Retina (tissue), 1 donor: ENCODE measurements around the gene AVP.

Experiments used
- DNase-seq: peaks from one replicate; pipeline ENCODE4 v3.0.0-alpha.2; 2016

The AVP gene

DNA sequence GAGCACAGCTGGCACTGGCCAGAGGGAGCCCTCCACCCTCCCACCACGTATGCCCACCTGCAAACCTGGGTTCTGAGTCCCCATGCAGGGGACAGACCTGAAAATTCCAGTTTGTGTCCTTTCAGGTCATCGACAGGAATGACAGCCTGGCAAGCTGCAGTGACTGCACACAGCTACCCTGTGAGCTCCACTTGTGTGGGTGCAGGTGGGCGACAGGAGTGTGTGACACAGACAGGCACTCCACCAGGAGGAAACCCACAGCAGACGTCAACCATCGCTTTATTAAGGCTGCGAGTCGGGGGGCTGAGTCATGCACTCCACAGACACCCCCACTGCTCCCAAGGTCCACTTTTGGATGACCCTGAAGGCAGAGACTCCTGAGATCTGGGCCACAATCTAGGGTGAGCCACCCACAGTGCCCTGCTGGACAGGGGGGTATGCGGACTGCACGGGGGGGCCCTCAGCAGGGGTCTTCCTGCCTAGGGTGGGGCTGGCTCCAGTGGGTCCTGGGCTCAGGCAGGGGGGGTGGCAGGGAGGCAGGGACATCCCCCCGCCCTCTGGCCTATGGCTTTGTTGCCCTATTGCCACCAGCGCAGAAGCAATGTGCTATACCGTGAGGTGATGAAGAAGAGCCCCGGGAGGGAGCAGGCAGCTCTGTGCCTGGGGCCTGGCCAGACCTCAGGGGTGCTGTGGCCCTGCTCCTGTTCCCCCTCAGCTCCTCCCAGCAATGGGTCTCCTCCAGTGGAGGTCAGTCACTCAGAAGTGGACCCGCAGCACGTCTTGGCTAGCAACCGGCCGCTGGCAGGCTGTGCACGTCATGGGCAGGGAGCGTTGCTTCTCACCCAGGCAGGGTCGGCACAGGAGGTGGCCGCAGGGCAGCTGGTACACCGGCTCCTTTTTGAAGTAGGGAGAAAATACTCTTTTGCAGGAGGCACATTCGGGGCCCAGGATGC is 25.1 kb upstream of the AVP start:
- no peak for DNase-seq

DNA sequence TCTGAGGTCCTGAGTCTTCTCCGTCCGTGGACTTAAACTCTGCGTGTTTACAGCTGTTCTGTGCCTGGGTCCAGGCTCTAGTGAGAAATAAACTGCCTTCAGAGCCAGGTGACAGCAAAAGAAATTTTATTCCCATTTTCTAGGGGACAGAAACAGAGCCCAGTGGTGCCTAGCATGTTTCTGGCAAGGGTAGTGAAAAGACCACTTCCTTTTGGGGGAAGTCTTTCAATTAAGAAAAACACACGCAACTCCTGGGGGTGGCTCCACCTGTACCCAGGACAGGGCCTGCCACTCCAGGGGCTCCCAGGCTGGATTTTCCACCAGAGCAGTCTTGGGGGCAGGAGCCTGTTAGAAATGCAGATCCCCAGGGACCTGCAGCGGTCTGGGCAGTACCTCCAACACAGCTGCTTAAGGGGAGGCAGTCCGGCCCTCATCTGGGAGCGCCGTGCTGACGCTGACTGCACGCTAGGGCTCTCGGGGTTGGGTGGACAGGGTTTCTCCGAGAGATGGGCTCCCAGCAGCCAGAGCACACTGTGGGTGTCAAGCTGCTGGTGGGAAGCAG is 23.0 kb upstream of the AVP start:
- no peak for DNase-seq

DNA sequence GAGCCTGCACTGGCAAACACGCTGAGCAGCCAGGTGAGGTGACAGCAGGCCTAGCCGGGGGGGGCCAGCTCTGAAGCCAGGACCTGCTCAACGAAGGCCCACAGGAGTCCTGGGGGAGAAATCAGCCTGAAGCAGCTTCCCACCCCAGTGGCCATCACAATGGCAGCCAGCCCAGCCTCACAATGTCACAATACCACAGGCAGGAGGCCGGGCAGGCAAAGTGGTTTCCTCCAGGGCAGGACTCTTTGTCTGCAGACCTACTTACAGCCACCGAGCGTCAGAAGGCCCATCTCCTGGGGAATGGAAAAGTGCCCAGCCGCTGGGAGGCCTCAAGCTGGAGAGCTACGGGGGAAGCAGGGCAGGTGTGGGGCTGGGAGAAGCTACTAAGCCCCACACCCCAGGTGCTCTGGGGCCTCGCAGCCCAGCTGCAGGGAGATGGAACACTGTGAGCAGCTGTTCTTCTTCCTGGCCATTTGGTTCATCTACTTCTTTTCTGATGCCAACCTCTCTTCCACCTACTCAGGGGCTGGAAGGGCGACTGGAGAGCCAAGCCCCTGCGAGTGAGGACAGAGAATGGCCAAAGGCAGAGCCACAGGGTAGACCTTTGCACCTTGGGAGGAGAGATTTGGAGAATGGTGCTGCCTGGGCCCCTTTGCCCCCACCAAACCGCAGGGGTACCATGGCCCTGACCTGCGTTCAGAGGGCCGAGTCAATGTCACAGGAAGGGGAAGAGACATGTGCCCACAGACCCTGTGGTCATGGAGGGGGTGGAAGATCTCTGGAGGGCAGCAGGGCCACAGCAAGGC is 22.3 kb upstream of the AVP start:
- DNase-seq: peak; percentile 48

DNA sequence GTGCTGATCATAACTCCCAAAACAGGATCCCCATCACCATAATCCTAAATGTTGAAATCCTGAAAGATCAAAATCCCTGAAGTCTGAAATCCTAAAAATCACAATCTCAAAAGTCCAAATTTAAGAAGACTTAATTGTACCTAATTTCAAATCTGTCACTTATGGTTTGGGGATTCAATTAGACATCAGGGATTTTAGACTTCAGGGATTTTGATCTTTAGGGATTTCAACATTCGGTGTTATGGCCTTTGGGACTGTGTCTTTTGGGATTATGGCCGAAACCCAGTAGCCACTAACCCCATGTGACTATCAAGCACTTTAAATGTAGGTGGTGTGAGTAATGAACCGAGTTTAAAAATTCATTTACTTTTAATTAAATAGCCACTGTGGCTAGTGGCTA is 21.7 kb upstream of the AVP start:
- no peak for DNase-seq

DNA sequence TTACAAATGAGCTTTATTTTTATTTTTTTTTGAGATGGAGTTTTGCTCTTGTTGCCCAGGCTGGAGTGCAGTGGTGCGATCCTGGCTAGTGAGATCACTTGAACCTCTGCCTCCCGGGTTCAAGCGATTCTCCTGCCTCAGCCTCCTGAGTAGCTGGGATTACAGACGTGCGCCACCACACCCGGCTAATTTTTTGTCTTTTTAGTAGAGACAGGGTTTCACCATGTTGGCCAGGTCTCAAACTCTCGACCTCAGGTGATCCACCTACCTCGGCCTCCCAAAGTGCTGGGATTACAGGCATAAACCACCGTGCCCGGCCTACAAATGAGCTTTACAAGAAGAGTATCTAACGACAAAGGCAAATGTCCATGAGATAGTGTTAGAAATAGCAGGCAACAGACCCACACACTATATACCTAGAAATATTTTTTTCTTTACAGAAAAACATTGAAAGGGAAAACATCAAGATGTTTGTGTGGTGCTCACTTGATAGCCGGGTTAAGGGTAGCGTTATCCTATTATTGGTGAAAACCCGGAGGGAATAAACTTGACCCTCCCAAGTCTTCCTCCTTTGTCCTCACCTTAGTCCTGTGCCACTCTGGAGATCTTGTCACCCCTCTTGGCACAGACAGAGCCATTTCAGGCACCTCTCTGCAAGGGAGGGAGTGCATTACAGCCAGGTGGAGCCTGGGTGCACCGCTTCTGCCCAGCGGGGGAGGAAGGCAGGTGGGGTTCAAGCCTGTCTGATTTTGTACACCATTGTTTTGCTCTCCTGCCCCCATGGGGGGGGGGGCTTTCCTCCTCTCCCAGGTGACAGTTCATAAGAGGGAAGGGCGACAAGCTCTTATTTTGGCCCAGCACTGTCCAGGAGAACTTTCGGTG is 21.0 kb upstream of the AVP start:
- DNase-seq: no peak

DNA sequence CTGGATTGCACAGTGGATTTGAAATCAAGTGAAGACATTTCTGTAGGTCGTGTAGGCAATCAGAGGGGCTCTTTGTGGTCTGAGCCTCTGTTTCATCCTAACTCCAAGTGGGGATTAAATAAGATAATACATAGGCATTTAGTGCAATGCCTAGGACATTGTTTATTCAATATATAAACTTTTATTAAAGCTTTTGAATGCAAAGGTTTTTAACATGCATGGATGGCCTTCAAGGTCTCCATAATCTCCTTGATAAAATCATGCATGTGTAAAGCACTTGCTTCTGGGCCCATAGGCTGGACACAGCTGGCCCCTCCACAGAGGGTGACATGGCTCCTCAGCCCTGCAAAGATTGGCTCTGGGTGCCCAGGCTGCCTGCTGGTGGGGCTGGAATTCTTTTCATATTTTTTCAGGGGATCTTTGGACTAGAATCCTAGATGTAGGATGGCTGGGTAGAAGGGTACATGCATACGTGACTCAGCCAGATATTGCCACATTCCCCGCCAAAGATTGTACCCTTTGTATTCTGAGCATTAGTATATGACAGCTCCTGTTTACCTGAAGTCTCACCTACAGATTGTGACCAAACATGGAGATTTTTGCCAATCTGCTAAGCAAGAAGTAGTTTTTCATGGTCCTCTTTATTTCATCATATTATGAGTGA is 19.0 kb upstream of the AVP start:
- no peak for DNase-seq

DNA sequence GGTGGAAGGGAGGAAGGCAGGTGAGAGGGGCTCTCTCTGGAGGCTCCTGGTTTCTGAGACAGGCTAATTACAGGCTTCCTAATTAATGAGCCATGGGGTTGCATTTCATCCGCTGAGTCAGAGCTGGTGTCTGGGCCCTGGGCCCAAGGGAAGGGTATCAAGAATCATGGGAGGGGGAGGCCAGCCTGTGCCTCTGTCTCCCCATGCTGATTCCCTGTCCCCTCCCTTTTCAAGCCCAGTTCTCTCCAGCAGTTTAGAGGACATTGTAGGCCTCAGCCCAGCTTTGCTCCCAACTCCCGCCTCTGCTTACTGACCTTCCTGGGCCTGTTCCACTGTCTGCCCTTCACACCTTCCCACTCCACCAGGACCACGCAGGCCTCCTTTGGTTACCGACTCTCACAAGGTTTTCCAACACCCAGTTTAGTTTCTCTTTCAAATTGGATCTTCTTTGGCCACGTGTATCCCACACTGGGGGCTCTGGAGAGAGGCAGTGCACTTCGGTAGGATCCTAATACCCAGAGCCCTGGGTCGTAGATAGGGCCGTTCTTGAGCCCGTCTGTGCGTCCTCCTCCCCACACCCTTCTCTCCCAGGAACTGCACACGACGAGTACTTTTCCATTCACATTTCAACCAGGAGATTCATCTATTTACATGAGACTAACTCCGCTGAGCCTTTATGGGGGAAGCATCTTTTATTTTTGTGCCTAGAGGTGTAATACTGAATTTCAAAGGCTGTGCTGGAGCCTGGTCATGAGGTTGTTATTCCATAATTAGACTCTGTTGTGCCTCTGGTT is 18.2 kb upstream of the AVP start:
- no peak for DNase-seq

DNA sequence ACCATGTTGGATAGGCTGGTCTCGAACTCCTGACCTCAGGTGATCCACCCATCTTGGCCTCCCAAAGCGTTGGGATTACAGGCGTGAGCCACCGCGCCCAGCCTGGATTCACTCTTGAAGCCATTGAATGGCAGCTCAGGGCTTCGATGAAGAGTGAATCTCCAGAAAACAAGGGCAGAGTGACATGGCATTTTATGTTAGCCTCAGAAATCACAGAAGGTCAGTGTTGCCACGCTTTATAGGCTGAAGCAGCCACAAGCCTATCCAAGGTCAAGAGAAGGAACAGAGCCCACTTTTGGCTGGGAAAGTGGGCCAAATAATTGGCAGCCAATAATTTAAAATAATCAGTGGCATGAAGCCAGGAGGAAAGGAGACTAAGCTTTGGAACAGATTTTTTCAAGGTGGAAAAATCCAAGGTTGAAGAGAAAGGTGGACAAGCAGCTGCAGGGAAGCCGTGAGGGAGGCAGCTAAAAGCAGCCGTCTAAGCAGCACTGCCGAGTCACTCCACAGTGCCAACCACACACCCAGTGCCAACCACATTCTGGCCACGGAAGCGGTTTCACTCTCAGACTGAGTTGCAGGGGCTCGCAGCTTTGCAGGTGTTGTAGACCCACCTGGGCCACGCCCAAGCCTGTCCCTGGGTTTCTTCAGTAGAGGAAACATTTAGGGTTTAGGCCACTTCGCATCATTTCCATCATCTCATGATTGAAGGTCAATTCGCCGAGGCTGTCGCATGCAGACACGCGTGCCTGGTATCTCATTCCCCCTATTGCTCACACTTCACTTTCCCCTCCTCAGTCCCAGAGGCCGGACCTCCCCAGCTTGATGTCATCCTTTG is 17.4 kb upstream of the AVP start:
- DNase-seq: no peak

DNA sequence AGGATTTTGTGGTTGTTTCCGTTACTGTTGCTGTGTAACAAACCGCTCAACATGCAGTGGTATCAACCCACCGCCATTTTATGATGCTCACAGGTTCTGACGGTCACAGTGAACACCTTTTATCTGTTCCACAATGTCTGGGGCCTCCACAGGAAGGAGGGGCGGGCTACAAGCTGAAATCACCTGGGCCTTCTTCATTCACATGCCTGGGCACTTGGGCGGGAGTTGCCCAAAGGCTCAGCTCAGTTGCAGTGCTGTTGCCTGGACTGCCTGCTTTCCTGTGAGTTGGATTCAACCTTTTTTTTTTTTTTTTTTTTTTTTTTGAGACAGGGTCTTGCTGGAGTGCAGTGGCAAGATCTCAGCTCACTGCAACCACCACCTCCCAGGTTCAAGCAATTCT is 16.7 kb upstream of the AVP start:
- no peak for DNase-seq

DNA sequence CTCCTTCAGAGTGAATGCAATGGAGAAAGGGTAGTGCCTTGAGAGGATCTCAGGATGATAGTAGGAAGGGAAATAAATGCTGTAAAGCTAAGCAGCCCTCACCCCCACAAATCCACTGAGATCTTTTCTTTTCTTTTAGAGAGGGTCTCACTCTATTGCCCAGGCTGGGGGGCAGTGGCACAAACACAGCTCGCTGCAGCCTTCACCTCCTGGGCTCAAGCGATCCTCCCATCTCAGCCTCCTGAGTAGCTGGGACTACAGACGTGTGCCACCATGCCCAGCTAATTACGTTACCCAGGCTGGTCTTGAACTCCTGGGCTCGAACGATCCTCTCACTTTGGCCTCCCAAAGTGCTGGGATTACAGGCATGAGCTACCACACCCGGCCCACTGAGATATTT is 16.0 kb upstream of the AVP start:
- no peak for DNase-seq

DNA sequence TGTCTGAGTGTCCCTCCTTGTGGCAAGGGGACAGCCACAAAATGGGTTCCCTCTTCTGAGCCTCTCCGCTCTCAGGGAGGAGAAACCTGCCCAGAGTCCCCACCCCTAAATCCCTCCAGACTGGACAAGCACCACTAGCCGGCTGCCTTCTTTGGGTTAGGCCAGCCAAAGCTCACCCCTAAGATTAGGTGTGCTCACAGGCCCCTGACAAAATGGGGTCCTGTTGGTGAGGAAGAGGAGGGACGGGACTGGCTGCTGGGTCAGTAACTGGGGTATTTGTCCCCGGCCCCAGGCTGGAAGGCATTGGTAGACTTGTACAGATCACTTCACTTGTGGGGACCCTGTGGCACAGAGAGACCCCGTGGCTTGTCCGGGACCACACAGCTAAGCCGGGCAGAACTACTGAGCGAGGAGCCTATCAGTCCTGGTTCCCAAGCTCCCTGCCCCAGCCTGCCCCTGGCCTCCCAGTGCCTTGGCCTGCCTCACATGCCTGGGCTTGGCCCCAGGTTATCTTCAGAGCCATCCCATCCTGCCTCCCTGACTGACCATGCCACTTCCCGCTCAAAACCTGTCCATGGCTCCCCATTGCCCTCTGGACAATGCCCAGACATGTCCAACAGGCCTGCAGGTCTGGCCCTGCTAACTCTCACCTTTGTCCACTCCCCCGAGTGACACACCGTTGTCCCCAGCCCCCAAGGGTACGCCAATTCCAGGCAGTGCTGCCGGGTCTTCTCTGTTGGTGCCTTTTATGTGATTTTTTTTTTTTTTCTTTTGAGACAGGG is 10.5 kb upstream of the AVP start:
- DNase-seq: no peak

DNA sequence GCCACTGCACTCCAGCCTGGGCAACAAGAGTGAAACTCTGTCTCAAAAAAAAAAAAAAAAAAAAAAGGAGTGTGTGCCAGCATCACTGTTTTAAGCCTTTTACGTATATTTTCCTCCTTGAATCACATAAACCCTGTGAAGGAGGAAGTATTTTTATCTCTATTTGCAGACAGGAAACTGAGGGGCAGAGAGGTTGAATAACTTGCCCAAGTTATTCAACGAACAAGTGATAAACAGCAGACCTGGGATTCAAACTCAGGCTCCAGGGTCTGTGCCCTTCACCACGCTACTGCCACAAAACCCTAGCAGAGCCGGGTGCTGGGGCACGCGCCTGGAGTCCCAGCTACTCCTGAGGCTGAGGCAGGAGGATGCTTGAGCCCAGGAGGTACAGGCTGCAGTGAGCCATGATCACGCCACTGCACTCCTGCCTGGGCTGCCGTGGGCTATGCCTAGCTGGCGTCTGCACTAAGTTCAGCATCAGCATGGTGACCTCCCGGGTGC is 9.4 kb upstream of the AVP start:
- no peak for DNase-seq

DNA sequence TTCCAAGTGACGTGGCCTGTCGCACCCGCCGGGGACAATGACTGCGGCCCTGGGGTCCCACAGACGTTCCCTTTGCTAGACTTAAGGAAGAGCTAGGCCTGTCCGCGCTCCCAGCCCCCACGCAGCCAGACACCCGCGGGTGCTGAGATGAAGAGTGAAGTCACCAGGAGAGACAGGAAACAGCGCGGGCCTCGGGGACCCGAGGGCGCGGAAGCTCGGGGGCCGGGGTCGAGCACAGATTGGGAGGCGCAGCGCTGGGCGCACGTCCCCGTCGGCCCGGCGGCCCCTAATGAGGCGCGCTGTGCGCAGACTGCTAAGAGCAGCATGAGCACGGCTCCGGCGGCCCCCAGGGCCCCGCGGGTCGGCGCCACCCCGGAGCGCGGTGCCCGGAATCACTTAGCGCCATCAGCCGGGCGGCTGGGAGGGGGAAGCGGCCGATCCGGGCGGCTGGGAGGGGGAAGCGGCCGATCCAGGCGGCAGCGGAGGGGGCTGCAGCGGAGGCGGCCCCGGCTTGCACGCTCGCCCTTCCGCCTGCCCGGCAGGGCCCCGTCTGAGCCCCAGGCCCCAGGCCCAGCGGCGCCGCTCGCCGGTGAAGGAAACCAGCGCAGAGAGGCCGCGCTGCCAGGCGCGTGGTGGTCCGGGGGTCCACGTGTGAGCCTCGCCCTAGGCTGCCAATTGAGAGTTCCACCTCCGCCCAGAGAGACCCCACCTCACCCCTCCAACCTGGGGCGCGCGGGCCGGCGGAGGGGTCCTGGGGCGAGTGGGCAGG is 8.3 kb upstream of the AVP start:
- DNase-seq: peak; percentile 74

DNA sequence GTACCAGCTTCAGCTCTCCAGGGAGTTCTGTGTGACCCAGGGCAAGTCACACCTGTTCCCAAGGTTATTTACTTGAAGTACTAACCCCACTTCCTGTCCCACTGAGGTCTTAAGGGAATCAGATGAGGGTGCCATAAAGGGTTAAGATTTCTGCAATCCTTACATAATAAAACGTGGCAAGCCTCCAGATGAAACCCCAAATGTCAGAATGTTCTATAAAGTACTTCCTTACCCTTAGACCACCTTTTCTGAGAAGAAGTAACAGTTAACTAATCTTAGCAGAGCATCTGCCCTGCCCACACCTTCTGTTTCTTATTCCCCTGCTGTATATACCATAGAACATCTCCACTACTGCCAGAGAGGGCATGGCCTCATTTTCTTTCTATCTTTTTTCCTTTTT is 6.0 kb upstream of the AVP start:
- no peak for DNase-seq

DNA sequence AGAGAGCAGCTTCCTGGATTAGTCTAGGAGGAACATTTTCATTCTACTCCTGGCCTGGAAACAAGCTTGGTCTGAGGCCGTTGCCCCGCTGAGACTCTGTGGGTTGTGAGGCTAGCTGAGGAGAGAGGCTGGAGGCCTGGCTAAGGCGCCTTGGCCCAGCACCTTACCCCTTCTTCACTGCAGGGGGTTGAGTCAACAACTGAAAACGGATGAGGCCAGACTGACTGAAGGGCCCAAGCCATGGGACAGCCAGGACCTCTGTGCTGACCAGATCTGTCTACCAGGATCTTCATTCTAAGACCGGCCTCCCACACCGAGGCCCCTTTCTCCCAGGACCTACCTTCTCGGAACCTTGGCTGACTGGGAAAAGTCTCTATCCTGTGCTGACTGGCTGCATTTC is 3.5 kb upstream of the AVP start:
- DNase-seq: no peak

DNA sequence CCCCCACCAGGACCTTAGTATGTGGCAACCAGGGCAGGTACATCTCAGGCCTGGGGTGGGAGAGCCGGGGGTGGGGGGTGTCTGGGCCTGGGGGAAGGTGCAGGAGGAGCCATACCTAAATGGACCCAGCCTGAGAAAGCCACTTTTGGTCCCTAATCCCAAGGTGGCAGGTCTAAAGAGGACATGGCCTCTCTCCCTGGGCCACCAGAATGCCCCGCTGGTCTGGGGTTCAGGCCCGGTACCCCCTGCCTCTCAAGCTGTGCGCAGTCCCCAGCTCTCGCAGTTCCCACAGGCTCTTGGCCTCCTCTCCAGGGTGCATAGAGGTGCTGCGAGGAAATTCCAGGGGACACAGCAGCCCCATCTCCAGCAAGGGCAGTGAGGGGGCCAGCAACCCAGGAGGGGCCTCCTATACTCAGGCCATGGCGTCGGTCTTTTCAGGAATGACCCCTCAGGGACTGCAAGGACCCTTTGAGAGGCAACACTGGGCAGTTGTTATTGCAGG is 1.1 kb upstream of the AVP start:
- DNase-seq: no peak

DNA sequence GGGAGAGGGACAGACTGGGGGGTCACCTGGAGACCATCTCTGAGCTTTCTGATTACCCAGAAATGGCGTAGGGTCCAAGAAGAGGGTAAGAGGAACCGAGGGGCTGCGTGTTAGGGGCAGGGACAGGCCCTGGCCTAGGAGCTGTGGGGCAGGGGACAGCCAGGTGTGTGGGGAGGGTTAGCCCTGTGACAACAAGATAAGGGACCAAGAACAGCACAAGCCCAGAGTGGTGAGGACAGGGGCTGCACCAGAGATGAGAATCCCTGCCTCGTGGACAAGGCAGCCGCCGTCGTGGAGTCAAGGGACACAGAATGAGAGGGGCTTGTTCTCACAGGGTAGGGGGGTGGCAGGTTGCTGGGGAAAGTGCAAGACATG is 449 bp upstream of the AVP start:
- no peak for DNase-seq
